T-helper 17 cell (primary cell): ENCODE data around the gene FOS. TPM values are rescaled to one million over a fixed set of nuclear protein-coding genes. Genes with fewer than 3 reads are reported as not detected.
A peak's percentile ranks its signal among the peaks of the same experiment; 100 is the strongest.

Experiments
- ATAC-seq: fragments of 150-1000 bp; cut with Tn5 transposase; 2 replicates; pipeline ENCODE4 v1.10.0; 2021; ENCODE audit warnings: mild to moderate bottlenecking, moderate library complexity
- DNase-seq, 3 donors: peaks; one replicate each; pipeline versions ENCODE4 v3.0.0 to v3.0.0-alpha.2; 2020 to 2021
- H3K9me3 ChIP-seq: one replicate; pipeline ENCODE4 v1.7.0; 2013; ENCODE audit warnings: low read length, mild to moderate bottlenecking; ENCODE audit not compliant: control insufficient read depth, poor library complexity, severe bottlenecking
- H3K27ac Mint-ChIP-seq: one replicate; pipeline ENCODE4 v1.8.0; 2022; ENCODE audit warnings: mild to moderate bottlenecking, moderate library complexity, mixed read lengths
- H3K27me3 Mint-ChIP-seq: one replicate; pipeline ENCODE4 v1.8.0; 2022; ENCODE audit warnings: mixed read lengths
- H3K36me3 Mint-ChIP-seq: one replicate; pipeline ENCODE4 v1.8.0; 2022; ENCODE audit warnings: low read depth, mixed read lengths
- H3K4me1 Mint-ChIP-seq: one replicate; pipeline ENCODE4 v1.8.0; 2022; ENCODE audit warnings: mild to moderate bottlenecking, mixed read lengths
- H3K4me3 Mint-ChIP-seq: one replicate; pipeline ENCODE4 v1.8.0; 2022; ENCODE audit warnings: mild to moderate bottlenecking, moderate library complexity, mixed read lengths
- total RNA-seq, 4 donors: library from RNA in 2 of 4; stranded (reverse) in 2 of 4; gene quantifications; one replicate each; pipeline ENCODE4 v1.2.3 and lab custom pipeline; 2022 to 2026

The FOS gene
- total RNA-seq, 2 donors from 2014 or later = 2,179 to 4,074 TPM

DNA sequence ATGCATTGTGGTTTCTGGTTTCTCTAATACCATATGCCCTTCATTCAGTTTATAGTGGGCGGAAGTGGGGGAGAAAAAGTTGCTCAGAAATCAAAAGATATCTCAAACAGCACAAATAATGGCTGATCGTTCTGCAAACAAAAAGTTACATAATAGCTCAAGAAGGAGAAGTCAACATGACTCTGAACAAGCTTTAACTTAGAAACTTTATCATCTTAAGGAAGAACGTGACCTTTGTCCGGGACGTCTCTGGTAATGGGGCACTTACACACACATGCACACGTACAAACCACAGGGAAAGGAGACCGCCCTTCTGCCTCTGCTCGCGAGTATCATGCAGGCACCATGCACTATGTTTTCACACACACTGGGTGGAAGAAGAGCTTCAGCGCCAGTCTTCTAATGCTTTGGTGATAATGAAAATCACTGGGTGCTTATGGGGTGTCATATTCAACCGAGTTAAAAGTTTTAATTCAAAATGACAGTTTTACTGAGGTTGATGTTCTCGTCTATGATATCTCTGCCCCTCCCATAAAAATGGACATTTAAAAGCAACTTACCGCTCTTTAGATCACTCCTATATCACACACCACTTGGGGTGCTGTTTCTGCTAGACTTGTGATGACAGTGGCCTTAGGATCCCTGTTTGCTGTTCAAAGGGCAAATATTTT lies 4.7 kb downstream of the FOS start:
- peaks cover 39% of the 10 kb centered on the region for H3K4me1 Mint-ChIP-seq
- peaks cover 19% of the 10 kb centered on the region for H3K36me3 Mint-ChIP-seq
- peaks cover 25% of the 10 kb centered on the region for H3K27me3 Mint-ChIP-seq
- H3K9me3 ChIP-seq = no peaks in the 10 kb centered on the region
- peak in 2 of 3 donors; percentile 30 to 40 for DNase-seq
- ATAC-seq = peak; percentile 24
- peak overlapping the region; percentile 91 for H3K4me3 Mint-ChIP-seq
- H3K27ac Mint-ChIP-seq = peak overlapping the region; percentile 98

DNA sequence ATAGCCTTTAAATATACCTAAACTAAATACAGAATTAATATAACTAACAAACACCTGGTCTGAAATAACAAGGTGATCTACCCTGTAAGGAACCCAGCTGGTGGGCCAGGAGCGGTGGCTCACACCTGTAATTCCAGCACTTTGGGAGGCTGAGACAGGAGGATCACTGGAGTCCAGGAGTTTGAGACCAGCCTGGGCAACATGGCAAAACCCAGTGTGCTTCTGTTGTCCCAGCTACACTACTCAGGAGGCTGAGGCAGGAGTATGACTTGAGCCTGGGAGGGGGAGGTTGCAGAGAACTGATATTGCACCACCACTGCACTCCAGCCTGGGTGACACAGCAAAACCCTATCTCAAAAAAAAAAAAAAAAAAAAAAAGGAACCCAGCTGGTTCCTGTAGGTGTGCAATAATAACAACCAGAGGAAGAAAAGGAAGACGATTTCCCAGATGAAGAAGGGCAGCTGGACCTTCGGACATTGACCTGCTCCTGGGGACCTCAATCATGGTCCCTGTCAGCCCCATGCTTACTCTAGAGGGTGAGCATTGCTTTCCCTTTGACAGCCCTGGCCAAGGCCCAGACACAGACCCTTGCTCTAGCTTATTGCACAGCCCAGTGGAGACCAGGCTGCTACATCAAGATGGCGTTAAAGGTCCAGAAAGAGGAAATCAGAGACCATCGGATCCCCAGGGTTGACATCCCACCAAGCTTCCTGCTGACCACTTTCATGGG lies 5.4 kb downstream of the FOS start:
- H3K4me1 Mint-ChIP-seq = peaks cover 33% of the 10 kb centered on the region
- H3K27ac Mint-ChIP-seq = peak overlapping the region; percentile 98
- no peak for DNase-seq
- H3K36me3 Mint-ChIP-seq = peaks cover 19% of the 10 kb centered on the region
- no peaks in the 10 kb centered on the region for H3K9me3 ChIP-seq
- peak; percentile 45 for ATAC-seq
- H3K4me3 Mint-ChIP-seq = peak overlapping the region; percentile 91
- peaks cover 25% of the 10 kb centered on the region for H3K27me3 Mint-ChIP-seq

- no peak for ATAC-seq
- no peaks in the 10 kb centered on the region for H3K9me3 ChIP-seq
- peak overlapping the region; percentile 39 for H3K4me3 Mint-ChIP-seq
- H3K36me3 Mint-ChIP-seq = peaks cover 9% of the 10 kb centered on the region
- peaks cover 22% of the 10 kb centered on the region for H3K4me1 Mint-ChIP-seq
- H3K27me3 Mint-ChIP-seq = peaks cover 31% of the 10 kb centered on the region
- H3K27ac Mint-ChIP-seq = peak overlapping the region; percentile 98
- DNase-seq = no peak
These were observed 6.7 kb downstream of the FOS start for GRCh38 chr14:75285331-75285730.

DNA sequence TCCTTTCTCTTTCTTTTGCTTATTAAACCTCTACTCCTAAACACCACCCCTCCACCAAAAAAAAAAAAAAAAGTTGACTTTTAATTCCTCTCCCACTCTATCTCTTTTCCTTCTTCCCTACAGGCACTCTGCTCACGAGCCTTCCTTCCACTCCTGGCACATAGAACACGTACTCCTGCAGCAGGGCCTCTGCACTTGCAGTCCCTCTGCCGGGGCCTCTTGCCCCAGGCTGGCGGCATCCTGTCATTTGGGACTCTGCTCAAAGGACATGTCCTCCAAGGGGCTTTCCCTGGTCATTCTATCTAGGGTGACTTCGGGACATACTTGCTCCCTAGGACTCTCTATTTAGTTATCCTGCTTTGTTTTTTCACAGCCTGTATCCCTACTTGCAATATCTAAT lies 7.7 kb downstream of the FOS start:
- DNase-seq (no peak), ATAC-seq (no peak)
- peaks cover 5% of the 10 kb centered on the region for H3K36me3 Mint-ChIP-seq
- H3K4me1 Mint-ChIP-seq = peaks cover 17% of the 10 kb centered on the region
- H3K27me3 Mint-ChIP-seq = peaks cover 23% of the 10 kb centered on the region
- H3K9me3 ChIP-seq = no peaks in the 10 kb centered on the region
- H3K27ac Mint-ChIP-seq = no peak overlapping the region
- no peak overlapping the region for H3K4me3 Mint-ChIP-seq

- H3K9me3 ChIP-seq = no peaks in the 10 kb centered on the region
- no peak overlapping the region for H3K4me3 Mint-ChIP-seq
- ATAC-seq (no peak), DNase-seq (no peak)
- H3K27me3 Mint-ChIP-seq = peaks cover 20% of the 10 kb centered on the region
- H3K27ac Mint-ChIP-seq = peak overlapping the region; percentile 66
- peaks cover 2% of the 10 kb centered on the region for H3K36me3 Mint-ChIP-seq
- H3K4me1 Mint-ChIP-seq = peaks cover 5% of the 10 kb centered on the region
These were observed 11.3 kb downstream of the FOS start for GRCh38 chr14:75289840-75290388.

GRCh38 chr14:75290851-75291250 lies 12.2 kb downstream of the FOS start:
- Mint-ChIP-seq H3K4me1 (peaks cover 9% of the 10 kb centered on the region), H3K27ac (peak overlapping the region; percentile 34), H3K36me3 (peaks cover 2% of the 10 kb centered on the region), H3K4me3 (no peak overlapping the region), H3K27me3 (peaks cover 20% of the 10 kb centered on the region)
- H3K9me3 ChIP-seq = no peaks in the 10 kb centered on the region
- DNase-seq (no peak), ATAC-seq (no peak)

DNA sequence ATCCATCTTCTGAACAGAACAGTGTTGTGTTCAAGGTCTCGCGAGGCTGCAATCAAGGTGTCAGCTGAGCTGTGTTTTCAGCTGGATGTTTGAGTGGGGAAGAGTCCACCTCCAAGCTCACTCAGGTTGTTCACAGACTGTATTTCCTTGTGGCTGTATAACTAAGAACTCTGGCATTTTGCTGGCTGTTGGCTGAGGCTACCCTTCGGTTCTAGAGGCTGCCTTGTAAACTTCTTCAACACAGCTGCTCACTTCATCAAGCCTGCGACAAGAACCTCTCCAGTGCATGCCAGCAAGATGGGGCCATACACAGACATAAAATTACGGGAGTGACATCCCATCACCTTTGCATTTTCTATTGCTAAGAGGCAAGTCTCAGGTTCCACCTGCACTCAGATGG lies 12.7 kb downstream of the FOS start:
- H3K27me3 Mint-ChIP-seq = peaks cover 18% of the 10 kb centered on the region
- H3K4me1 Mint-ChIP-seq = peaks cover 14% of the 10 kb centered on the region
- no peak overlapping the region for H3K4me3 Mint-ChIP-seq
- ATAC-seq (no peak), DNase-seq (no peak)
- H3K36me3 Mint-ChIP-seq = peaks cover 1% of the 10 kb centered on the region
- H3K27ac Mint-ChIP-seq = peak overlapping the region; percentile 34
- no peaks in the 10 kb centered on the region for H3K9me3 ChIP-seq

DNA sequence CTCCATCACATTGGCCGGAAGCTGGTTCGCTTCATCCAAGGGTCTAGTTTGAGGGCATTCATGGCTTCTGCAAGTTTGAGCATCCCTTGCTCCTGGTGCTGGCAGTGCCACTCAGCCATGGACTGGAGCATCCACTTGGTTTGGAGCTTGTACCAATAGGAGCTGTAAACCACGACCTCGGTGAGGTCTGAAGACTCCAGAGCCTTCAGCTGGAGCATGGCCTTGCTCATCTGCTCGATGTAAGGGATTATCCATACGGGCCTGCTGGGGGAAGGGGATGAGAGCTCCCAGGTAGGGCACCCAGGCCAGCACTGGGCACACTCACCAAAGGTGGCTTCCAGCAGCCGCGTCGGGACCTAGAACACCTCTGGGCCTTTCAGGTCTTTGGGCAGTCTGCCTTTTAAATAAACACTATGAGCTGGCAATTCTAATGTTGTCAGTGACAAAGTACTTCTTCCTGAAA lies 13.5 kb downstream of the FOS start:
- ATAC-seq (no peak), DNase-seq (no peak)
- no peaks in the 10 kb centered on the region for H3K36me3 Mint-ChIP-seq
- H3K4me3 Mint-ChIP-seq = no peak overlapping the region
- H3K27me3 Mint-ChIP-seq = peaks cover 10% of the 10 kb centered on the region
- H3K4me1 Mint-ChIP-seq = peaks cover 15% of the 10 kb centered on the region
- H3K27ac Mint-ChIP-seq = peak overlapping the region; percentile 37
- no peaks in the 10 kb centered on the region for H3K9me3 ChIP-seq

DNA sequence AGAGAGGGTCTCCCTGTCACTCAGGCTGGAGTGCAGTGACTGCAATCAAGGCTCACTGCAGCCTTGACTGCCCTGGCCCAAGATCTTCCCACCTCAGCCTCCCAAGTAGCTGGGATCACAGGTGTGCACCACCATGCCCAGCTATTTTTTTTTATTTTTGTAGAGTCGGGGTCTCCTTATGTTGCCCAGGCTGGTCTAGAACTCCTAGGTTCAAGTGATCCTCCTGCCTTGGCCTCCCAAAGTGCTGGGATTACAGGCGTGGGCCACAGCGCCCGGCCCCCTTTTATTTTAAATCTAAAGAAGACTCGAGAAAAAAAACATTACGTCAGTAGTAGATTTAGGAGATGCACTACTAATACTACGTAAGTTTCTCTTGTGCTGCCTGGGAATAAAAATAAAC lies 14.3 kb downstream of the FOS start:
- H3K4me1 Mint-ChIP-seq = peaks cover 14% of the 10 kb centered on the region
- no peaks in the 10 kb centered on the region for H3K36me3 Mint-ChIP-seq
- H3K27ac Mint-ChIP-seq = peak overlapping the region; percentile 96

GRCh38 chr14:75293920-75294648 lies 15.5 kb downstream of the FOS start:
- no peaks in the 10 kb centered on the region for H3K36me3 Mint-ChIP-seq
- ATAC-seq = peak; percentile 85
- H3K4me3 Mint-ChIP-seq = peak overlapping the region; percentile 97
- H3K9me3 ChIP-seq = no peaks in the 10 kb centered on the region
- peaks cover 9% of the 10 kb centered on the region for H3K27me3 Mint-ChIP-seq
- peaks cover 14% of the 10 kb centered on the region for H3K4me1 Mint-ChIP-seq
- peak; percentile 93 to 95 (median 93) for DNase-seq
- peak overlapping the region; percentile 96 for H3K27ac Mint-ChIP-seq

More for the DNA sequence above, 14.3 kb downstream of the FOS start:
- Mint-ChIP-seq H3K27me3 (peaks cover 9% of the 10 kb centered on the region), H3K4me3 (no peak overlapping the region)
- ATAC-seq = no peak
- no peaks in the 10 kb centered on the region for H3K9me3 ChIP-seq
- no peak for DNase-seq

DNA sequence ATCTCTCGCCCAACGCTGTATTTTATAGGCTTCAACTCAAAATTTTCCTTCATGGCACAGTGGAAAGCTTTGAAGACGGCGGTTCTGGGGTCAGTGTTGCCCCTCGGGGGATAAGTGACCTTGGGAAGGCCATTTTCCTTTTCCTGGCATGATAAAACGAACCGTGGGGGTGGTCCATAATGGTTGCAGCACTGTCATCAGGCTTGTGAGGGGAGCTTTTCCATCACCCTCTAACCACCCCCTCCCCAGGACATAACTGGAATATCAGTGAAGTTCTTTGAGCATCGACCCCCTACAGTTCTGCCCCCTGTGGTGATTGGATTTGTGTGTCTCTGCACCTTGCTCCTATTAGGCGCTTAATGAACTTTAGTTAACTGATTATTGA lies 16.0 kb downstream of the FOS start:
- H3K9me3 ChIP-seq = no peaks in the 10 kb centered on the region
- Mint-ChIP-seq H3K36me3 (no peaks in the 10 kb centered on the region), H3K4me1 (peaks cover 14% of the 10 kb centered on the region), H3K4me3 (peak overlapping the region; percentile 97), H3K27ac (peak overlapping the region; percentile 96), H3K27me3 (peaks cover 6% of the 10 kb centered on the region)
- DNase-seq = no peak
- ATAC-seq = no peak

- Mint-ChIP-seq H3K4me1 (peaks cover 12% of the 10 kb centered on the region), H3K27ac (peak overlapping the region; percentile 96), H3K27me3 (peaks cover 1% of the 10 kb centered on the region), H3K4me3 (peak overlapping the region; percentile 97), H3K36me3 (no peaks in the 10 kb centered on the region)
- no peaks in the 10 kb centered on the region for H3K9me3 ChIP-seq
- ATAC-seq = no peak
- DNase-seq = no peak
These were observed 16.4 kb downstream of the FOS start for GRCh38 chr14:75295061-75295461.
